ENCODE measurements around the gene CRTAC1.

The CRTAC1 gene

DNA sequence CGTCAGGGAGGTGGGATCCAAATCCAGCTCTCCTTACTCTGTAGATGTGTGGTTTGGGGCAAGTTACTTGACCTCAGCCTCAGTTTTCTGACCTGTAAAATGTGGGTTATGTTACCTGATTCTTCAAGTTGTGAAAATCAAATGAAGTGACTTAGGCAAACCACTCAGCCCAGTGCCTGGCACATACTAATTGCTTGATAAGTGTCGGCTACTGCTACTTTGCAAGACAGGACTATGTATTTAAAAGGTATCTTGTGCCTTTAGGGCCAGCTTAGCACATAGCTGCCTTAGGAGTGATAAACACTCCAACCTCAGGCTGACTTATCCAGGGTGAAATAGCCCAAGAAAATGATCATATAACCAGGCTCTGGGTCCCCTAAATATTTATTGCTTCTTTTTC is 137.9 kb downstream of the CRTAC1 start:
- no peak for DNase-seq

DNA sequence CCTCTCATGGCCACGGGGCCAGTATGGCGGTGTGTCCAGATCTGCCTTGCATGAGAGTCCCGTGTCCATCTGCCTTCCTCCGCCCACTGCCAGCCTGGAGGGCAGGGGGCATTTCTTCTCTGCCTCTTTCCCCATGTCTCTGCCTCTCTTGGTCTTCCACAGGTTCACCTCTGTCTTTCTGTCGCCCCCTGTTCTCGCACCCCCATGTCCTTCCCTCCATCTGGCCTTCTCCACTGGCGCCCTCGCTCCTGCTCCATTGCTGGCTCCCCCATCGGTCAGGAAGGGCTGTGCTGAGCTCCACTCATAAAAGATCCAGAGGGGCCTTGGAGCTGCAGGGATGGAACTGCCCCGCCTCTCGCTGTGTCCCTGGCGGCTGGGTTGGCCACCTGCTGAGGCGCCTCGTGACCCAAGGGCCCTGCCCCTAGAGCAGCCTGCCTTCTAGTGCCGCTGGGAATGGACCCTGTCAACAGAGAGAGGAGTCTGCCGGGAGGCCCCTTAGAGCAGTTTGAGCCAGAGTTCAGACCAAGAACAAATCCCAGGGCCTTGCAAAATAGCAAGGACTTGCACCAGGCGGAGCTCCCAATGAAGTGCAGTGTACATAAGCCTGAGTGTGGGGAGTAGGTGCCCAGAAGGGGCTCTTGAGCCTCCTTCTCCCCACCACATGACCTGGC is 138.8 kb downstream of the CRTAC1 start:
- DNase-seq, result no peak

DNA sequence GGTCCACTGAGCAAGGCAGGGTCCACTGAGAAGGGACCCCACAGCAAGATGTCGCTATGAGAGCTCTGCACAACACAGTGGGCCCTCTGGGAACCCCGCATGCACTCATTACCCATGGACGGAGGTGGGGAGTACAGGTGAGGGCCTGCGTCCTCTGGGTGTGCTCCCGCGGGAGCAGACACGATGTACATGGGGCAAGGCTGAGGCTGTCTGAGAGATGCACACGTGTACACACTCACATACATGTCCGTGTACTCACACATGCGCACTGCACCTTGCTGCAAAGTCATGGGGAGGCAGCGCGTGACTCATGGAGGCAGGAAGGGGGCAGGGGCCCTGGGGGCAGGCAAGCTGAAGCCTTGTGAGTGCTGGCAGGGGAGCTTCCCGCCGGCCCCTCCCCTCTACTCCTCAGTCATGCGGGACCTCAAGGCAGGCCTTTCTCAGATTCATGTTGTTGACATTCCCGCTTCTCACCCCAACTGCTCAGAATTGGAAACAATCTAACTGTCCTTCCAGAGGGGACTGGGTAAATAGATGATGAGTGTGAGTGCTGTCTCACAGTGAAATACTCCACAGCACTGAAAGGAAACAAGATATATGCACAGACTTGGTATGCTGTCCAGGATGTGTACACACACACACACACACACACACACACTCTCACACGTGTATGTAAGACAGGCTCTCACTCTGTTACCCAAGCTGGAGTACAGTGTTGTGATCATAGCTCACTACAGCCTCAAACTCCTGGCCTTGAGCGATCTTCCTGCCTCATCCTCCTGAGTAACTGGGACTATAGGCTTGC is 140.8 kb downstream of the CRTAC1 start:
- DNase-seq, result no peak

DNA sequence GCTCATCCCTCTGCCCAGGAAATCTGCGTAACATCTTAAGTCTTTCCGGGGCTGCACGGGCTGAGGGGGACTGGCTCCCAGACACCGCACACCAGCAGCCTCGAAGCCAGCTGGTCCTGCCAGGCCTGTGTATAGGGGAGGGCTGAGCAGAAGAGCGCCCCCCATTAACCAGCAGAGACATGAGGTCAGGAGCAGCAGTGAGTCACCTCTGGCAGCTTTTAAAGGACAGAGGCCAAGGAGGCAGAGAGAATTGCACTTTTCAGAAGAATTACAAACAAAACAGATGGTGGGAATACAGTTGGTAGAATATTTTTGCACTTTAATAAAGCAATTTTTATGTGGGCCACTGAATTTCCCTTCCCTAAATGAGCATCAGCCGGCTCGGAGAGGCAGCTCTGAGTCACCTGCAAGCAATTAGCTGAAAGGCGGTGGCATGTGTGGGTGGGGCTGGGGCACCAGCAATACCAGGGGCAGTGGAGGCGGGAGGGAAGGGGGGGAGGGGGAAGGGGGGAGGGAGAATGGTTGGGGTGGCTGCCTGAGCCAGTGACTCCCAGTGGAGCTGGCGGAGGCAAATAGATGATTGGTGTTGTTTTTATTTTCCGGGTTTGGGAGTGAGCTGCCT is 141.7 kb downstream of the CRTAC1 start:
- no peak for DNase-seq

DNA sequence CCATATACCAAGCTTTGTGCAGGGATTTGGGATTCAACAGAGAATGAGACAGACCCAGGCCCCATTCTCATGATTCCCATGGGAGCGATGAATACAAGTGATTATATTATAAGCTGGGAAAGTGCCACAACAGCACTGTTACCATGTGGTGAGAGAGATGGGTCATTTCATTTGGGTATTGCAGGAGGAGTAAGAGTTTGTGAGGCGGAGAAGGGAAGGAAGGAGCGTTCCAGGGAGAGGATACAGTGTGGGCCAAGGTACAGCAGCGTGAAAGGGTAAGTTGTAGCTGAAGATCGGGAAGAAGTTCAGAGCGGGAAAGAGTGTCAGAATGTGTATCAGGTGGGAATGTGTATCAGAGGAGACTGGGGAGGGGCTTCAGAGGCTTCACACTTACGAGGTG is 142.3 kb downstream of the CRTAC1 start:
- no peak for DNase-seq

DNA sequence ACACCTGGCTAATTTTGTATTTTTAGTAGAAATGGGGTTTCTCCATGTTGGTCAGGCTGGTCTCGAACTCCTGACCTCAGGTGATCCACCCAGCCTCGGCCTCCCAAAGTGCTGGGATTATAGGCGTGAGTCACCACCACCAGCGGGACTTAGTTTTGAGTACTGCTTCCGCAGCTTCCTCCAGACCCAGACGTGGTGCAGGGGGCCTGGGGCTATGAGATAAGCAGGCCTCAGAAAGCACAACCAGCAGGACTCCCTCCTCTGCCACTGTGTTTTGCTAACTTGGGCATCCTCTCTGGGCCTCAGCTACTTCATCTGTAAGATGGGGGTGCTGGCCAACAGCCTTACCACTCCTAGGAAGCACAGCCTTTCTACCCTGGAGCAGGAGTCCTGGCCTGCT is 143.0 kb downstream of the CRTAC1 start:
- DNase-seq, result no peak

DNA sequence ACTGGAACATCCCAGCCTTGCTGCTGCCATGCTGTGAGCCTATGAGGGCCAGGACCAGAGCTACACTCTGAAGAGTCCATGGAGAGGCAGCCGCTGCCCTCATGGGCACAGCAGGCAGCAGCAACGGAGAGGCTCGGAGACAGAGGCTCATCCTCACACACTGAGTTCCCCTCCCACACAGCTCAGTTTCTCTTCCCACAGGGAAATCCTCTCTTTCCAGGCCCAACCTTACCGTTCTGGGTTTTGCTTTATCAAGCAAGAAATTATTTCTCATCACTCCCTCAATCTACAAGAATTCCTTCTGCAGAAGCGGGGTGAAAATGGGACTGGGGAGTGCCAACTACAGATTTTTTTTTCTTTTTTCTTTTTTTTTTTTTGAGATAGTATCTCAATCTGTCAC is 144.1 kb downstream of the CRTAC1 start:
- DNase-seq, result no peak

DNA sequence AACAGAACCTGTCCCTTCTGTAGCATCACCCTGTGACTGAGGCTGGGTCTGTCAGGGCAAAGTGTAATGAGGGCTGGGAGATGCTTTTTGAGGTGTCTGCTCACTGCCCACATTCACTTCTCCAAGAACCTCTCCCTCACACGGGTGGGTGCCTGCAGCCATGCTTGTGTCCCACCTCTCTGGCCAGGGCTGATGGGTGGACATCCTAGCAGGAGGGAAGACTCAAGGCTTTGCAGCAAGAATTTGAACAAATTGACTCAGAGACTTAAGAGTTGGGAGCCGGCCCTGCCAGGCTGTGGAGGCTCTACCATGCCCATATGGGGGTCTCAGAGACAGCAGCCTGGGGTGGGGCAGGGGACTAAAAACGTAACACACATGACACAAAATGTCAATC is 147.3 kb downstream of the CRTAC1 start:
- no peak for DNase-seq

DNA sequence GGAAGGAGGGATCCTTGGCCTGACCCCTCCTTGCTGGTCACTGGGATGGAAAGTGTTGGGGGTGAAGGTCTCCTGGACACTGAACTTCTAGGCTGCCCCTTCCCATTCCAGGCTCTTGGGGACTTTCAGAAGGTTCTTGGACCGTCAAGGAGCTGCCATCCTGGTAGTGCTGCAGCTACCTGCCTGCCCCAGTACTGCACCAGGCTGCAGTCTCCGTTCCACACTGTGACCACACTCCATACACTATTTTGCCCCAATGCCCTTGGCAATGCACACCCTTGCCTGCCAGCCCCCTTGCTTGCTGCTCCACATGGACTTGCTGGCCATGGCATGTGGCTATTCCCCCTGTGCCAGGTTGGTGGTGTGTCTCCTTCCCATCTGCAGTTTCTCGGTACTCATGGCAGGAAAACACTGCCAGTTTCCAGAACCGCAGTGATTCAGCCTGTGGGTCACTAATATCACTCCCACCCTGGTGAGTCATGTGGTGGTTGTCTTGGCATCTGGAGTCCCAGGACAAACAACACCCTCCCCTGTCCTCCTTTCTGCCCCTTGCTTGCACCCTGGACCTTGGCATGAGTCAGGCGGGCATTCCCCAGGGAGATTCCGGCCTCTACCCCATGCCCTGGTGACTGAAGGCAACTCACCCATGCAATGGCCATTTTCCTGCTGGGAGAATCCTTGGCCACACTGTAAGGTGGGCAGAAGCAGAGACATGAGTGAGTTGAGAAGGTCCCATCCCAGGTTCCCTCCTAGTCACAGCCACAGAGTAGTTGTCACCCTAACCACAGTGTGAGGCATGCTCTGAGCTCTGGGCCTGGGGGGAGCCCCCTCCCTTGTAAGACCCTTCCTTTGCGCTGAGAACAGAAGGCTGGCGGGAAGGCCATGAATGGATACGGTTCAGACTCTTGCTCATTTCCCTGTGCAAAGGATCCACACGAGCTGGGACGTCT is 148.0 kb downstream of the CRTAC1 start:
- no peak for DNase-seq

DNA sequence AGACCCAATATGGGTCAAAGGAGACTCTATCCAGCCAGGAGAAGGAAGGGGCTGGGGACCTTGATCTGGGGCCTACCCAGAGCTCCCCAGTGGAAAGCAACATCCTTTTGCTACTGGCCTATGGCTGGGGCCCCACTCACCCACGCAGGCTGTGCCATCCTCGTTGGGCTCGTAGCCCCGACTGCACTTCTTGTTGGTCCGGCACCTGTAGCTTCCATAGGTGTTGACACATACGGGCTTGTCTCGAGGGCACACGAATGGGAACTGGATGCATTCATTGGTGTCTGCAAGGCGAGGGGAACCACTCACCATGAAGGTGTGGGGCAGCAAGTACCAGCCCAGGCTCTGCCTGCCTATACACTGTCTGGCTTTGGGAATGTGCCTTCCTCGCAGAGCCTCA is 150.3 kb downstream of the CRTAC1 start:
- no peak for DNase-seq

DNA sequence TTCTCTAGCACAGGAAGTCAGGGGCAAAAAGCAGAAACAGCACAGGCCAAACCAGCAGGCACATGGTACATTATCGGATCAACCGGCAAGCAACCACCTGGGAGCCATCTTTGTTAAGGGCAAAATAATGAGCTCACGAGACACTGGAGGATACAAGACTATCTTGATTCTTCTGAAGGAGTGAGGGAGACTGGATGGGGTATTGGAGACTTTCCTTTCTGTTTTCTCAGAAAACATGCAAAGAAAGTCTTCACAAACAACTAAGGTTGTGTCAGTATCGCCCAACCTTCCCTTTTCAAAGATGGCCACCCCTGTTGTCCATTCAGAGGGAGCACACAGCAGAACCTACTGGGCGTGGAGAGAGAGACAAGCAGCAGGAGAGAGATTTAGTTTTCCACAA is 151.2 kb downstream of the CRTAC1 start:
- DNase-seq, result no peak

DNA sequence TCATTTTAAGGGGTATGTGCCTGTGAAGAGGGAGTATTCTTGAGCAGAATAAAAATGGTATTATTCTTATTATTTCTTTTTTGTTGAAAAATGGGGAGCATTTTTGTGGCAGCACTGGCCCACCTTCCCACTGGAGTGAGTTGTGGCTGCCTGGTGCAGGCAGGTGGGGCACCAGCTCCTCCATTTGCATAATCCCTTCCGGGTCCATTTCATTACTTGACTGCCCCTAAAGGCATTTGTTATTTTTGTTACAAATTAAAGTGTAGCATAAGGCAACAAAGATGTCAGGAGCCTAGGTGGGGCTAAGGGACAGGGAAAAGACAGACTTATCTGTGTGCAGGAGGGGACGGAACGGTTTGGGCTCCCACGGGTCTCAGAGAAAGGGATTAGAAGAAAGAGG is 154.0 kb downstream of the CRTAC1 start:
- DNase-seq, result no peak

DNA sequence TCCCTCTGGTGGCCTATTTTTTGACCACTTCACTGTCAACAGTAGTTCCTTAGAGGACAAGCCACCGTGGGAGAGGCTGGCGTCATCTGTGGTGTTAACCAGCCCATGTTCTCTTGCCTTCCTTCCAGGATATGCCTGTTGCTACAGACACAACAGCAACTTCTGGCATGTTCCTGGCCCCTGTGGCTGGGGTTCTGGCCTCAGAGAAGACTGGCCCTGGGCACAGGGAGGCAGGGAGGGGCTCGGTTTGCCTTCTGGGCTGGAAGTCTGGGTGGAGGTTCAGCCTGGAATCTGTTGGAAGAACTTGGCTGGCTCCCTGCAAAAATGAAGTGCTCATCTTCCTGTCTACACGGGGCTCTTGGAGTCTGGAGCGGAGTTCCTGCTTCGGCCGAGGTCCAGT is 155.0 kb downstream of the CRTAC1 start:
- no peak for DNase-seq

DNA sequence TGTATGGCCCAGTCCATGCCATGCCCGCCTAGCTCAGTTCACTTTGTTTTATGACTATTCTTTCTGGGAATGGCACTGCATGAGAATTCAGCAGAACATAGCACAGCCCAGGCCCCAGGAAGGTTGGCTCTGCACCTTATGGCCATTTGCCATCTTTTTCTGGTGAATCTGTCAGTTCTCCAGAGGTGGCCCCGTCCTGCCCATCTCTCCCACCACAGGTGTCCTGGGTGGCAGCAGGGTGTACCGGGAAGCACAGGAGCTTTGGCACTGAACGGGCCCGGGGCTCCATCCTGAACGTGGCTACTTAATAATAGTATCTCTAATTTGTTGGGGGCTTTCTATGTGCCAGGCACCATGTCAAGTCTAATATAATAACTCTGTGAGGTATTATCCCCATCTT is 156.1 kb downstream of the CRTAC1 start:
- DNase-seq, result no peak

DNA sequence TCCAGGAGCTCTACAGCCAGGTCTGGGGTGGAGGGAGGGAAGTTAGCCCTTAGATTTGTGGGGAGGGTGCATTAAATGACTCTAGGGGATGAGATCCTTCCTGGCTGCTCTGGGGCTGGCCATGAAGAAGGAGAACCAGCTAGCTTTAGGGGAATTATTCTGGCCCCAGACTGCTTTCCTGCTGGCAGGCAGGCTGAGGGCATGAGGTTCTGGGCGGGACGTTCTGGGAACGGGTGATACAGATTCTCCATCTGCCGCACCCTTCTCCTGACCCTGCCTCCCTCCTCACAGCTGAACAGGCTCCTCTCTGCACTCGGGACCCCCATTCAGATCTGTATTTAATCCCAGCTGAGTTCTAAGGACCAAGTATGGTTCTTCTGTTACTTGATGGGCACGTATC is 156.9 kb downstream of the CRTAC1 start:
- no peak for DNase-seq

DNA sequence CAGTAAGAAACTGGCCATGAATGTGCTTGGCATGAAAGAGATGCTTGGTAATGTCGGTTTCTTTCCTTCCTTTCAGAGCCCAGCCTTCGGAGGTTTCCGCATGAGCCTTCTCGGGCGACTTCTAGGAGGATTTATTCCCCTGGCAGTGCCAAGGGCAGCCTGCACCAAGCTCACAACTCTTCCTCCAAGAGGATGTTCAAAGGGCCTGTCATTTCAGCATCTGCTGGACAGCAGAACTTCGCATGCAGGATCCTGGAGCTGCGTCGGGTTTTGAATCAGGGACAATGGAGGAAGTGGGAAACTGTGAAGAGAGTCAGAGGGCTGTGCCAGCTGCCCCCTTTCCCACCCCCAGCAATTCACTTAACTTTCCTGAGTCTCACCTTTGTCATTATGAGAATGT is 159.4 kb downstream of the CRTAC1 start:
- DNase-seq, result no peak

DNA sequence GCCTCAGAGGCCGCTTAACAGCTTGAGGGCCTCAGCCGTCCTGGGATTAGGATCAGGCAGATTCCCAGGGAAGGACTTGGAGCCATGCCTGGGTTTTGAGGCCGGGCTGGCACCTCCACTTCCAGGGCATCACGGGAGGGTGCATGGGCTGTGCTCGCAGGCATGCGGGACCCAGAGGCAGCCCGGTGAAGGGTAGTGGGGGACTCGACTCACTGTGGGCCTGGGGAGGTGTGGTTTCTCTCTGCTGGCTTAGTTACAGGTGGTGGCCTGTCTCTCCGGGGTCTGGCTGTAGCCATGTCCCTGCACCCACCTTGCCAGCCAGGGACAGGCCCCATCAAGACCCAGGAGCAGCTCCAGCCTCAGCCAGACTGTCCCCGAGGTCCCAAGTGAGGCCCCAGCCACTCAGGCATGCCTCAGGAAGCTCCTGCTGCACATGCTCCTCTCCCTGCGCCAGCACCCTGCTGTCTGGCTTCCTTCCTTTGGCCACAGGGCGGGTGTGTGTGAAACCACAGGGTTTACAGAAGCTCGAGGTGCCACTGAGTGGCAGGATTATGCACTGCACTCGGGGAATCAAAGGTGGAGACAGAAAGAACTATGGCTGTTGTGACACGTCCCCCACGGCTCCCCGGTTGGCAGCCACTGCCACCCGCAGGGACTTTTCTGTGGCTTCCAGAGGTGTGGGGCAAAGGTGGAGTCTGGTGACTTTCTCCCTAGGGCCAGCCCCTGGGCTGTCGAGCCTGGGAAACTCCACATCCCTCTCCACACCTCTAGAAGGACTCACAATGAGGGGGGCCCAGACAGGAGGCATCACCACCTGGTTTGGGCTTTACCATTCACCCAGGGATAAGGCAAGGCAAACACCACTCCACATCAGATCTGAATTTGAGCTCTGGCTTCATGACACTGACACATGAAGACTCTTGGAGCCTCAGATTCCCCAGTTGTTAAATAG is 161.1 kb downstream of the CRTAC1 start:
- DNase-seq, result peak; percentile 78

DNA sequence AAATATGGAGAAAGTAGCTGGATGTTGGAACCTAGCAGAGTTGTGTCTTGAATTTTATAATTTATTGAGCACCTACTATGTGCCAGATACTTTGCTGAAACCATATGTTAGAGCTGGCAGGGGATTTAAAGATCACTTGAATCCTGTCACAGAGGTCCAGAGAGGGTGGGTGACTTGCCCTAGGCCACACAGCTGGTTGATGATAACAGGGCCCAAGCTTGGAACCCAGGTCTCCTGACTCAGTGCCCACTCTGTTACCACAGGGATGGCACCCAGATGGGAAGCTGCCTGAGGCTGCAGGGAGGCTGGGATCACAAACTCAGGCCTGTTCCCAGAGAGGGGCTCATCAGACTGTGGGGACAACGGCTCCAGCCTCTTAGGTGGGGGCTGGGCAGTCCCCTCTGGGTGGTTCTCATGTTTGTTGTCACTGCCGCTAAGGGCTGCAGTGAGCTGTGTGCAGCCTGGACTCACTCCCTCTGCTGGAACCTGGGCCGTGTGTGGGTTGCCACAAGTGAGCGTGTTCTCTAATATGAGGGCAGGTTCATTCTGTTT is 162.2 kb downstream of the CRTAC1 start:
- DNase-seq, result no peak

DNA sequence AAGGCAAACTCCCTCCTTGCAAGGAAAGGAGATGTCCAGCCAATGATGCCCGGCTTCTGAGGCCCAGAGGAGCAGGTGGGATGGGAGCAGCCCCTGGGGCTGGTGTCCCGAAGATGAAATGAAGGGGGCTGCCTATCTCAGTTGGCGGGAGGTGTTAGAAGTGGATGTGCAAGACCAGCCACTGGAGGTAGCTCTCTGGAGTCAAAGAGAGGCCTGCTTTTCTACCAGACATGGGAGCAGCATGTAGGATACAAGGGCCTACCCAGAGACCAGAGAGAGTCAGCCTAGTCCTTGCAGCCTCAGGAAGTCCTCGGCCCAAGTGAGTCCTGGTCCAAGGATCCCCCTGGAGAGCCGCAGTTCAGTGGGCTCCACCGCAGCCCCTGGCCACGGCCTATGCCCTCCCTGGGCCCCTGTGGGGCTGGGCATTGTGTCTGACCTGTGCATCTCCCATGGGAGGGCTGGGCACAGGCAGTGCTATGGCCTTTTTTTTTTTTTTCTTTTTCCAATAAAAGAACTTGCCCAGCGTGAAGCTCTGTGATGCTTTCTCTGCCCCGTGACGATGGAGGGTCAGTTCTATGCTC is 163.1 kb downstream of the CRTAC1 start:
- DNase-seq, result no peak

DNA sequence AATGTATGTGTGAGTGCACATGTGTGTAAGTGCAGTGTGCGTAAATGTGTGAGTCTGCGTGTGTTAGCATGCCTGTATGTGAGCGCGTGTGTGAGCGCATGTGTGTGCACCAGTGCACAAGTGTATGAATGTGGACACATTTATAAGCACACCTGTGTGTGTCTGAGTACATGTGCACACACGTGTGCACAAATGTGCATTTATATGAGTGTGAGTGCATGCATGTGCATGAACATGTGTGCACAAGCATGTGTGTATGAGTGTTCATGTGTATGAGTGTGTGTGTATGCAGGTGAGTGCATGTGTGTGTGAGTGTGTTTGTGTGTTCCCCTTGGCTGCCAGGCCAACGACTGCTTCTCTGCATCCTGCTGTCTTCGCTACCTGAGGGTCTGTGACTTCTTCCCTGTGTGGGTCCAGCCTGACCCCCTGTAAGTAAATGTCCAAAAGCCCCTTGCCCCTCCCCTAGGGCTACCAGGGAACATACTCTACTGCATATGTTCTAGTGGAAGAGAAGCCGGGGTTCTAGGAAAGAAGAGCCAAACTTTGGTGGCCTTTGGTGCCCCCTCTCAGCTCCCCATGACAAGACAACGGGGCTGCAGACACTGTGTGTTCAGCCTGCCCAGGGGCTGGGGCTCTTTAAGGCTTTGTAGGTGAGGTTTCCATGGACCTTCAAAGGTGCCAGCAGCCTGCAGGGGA is 163.7 kb downstream of the CRTAC1 start:
- no peak for DNase-seq

DNA sequence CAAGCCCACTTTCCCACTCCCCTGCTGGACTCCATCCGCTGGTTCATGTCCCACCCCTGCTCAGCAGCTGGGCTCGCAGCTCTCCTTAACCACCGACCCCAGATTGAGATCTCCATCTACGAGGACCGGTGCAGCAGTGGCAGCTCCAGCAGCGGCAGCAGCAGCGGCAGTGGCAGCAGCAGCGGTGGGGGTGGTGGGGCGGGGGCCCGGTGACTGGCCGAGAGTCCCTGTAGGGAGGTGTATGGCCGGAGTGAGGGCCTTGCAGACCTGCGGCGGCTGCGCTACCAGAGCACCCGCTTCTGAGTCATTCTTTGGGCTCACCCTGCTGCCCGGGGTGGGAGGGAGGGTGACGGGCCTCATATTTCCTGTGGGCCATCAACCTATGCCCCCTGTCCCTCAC is 164.9 kb downstream of the CRTAC1 start:
- no peak for DNase-seq

All from midbrain (tissue), 1 donor.